ENCODE data around the gene PLXNB1.

The PLXNB1 gene

DNA sequence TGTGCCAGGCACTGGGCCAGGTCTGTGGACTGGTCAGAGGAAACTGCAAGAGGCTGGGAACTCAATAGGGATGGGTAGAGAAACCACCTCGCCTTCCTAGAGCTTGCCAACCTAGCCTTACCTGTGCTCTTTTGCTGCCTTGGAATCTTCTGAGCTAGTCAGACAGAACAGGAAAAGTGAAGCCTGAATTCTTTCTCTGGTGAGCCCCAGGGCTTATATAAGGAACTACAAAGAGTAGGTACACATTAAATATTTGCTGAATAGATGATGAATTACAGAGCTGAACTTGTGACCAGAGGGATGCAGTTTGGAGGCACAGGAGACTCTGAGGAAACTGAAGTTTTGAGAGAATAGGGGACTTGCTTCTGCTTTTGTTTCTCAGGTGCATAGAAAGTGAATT, 73.5 kb downstream of the PLXNB1 start:
- DNase-seq, result no peak

DNA sequence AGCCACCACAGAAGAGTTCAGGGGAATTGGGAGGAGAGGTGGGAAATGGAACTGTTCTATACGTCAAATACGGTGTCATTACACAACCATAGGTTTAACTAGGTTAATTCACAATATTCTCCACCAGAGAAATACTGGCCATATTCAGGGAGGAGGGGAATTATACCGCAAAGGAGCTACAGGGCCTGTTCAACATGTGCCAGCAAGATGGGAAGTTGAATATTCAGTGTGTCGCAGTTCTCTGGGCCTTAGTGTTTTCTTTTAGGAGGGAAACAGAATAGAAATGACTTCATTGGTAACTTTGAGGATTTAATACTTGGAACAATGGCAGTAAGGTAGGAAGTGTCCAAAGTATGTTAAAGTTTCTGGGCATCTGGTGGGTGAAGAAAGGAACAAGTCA, 75.9 kb downstream of the PLXNB1 start:
- no peak for DNase-seq
